ENCODE data around the gene GCNT2.
A peak's percentile ranks its signal among the peaks of the same experiment; 100 is the strongest.
"Not testable (repeated sequence)": the region's sequence is repeated elsewhere in the genome, so short reads cannot be mapped to it uniquely, and the experiment has no call there.

GCNT2 gene

DNA sequence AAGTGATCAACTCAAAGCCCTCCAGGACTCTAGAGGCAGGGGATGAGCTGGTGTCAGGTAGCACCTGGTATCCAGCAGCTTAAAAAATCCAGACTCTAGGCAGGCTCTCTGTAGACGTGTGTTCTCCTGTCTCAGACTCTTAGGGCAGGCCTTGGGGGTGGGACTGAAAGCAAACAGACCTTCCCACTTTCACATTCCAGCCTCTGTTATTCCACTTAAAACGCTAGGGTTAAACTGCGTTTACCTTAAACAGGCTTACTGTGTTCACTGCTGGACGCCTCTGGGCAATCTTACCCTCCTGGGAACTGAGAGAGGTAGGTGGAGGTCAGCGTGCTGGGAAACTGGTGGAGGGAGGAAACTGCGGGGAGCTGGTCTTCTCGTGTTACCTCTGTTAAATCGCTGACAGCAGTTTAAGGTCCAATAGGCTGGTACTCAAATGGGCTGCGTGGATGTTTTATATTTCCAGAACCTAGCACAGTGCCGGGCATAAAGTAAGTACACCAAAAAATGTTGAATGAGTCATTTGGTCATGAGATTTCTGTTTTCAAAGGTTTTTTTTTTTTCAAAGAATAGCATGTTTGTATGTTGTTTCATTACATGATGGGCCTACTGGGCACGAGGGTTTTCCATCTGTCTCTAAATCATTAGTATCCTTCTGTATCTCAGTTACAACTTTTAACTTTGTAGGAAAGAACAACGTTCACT is at the start of gene GCNT2:
Gene GCNT2, plus strand, starts transcription at position 248 of the 705 bp plus-strand sequence. CDS start 7,561 bp downstream, outside the sequence.
- DNase-seq: no peak

DNA sequence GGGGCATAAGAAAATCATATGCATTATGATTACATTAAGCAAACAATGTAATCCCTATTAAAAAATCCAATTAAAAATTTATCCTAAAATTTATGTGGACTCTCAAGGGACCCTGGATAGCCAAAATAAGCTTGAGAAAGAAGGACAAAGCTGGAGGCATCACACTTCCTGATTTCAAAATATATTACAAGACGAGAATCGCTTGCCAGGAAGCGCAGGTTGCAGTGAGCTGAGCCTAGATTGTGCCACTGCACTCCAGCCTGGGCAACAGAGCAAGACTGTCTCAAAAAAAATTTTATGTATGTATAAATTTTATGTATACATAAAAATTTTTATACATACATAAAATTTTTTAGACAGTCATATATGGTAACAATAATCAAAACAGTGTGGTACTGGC is 48.5 kb upstream of the GCNT2 start:
- DNase-seq: no peak

DNA sequence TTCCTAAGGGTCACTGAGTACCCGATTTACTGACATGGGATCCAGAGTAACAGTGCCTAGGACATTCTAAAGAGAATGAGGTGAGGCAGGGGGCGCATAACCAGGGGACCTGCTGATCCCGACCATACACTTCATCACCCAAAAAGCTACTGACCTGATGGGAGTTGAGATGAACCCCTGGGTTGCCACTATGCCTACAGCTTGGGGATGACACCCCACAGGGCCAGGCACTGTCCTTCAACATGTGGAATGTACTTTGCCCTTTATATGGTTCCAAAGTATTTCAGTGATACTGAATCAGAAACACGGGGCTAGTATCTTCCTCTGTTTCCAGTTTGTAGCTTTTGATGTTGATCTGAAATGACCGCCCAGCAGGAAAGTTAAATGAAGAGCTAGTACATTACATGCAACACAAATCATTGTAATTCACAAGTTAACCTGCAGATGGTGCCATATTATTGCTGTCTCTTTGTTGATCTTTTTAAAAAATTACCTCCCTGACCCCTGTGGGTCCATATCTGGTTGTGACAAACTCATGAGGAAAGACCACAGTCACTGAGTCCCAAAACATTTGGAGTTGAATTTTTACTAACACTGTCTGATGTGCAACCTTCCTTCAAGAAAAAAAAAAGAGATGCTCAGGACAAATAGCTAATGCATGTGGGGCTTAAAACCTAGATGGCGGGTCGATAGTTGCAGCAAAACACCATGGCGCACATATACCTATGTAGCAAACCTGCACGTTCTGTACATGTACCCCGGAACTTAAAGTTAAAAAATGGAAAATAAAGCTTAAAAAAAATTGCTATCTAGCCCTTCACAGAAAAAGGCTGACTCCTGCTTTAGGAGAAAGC is 42.7 kb upstream of the GCNT2 start:
- DNase-seq: no peak

DNA sequence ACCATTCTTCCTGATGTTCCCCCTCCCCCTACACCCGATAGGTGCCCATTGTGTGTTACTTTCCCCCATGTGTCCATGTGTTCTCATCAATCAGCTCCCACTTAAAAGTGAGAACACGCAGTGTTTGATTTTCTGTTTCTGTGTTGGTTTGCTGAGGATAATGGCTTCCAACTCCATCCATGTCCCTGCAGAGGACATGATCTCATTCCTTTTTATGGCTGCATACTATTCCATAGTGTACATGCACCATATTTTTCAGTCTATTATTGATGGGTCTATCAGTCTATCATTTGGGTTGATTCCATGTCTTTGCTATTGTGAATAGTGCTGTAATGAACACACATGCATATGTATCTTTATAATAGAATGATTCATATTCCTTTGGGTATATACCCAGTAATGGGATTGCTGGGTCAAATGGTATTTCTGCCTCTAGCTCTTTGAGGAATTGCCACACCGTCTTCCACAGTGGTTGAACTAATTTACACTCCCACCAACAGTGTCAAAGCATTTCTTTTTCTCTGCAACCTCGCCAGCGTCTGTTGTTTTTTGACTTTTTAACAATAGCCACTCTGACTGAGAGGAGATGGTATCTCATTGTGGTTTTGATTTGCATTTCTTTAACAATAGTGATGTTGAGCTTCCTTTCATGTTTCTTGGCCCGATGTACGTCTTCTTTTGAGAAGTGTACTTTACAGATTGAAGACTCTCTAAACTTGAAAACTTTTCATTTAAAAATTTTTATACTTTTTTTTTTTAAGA is 41.0 kb upstream of the GCNT2 start:
- no peak for DNase-seq

DNA sequence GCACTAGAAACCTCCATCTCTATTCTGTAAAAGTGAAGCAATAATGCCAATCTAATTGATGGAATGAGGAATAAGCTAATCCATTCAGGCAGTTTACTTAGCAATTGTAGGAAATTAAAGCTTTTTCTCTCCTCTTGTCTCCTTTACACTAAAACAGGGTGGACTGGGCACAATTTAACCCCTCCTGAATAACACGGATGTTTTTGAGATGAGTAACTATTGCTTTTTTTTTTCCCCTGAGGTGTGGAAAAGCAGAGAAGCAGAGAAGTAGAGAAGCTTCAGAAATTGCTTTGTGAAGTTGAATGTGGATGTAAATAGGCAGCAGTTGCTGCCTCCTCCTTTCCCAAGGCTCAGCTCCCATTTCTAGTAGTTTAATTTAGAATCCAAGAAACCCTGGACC is 40.0 kb upstream of the GCNT2 start:
- no peak for DNase-seq

DNA sequence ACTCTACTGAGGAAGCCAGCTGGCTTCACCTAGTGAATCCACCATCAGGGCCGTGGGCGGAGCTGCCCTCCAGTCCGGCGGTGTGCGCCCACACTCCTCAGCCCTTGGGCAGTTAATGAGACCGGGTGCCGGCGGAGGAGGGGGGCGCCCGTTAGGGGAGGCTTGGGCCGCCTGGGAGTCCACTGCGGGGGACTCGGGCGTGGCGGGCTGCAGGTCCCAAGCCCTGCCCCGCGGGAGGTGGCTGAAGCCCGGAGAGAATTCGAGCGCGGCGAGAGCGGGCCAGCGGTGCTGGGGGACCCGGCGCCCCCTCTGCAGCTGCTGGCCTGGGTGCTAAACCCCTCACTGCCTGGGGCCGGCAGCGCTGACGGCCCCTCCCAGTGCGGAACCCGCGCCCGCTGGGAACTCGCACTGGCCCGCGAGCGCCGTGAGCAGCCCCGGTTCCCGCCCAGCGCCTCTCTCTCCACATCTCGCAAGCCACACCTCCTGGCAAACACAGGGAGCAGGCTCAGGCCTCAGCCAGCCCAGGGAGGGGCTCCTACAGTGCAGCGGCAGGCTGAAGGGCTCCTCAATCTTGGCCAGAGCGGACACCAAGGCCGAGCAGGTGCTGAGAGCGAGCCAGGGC is 38.4 kb upstream of the GCNT2 start:
- no peak for DNase-seq

DNA sequence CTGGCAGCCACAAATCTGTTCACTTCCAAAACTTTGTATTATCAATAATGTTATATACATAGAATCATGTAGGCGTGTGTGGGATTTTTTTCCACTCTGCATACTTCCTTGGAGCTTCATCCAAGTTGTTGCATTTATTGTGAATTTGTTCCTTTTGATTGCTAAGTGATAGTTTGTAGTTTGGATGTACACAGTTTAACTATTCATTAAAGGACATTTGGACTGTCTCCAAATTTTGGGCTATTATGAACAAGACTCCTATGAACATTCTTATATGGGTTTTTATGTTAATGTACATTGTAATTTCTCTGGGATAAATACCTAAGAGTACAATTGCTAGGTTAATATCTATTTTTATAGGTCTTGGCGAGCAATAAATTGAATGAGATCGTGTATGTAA is 36.2 kb upstream of the GCNT2 start:
- no peak for DNase-seq

DNA sequence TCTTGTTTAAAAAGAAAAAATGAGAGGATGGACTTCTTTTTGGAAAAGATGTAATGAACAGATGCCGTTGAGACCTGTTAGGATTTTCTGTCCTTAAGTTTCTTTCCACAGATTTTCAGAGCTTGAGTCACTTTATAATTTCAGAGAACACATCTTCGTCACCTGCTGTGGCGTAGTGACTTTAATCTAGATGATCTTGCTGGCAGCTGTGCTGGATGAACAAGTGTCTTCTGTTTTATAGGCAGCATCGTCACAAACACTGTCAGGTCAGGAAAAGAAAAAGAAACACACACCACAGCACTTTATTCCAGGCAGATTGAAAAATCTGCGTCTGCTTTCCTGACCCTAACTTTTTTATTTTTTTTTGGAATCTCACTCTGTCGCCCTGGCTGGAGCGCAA is 35.7 kb upstream of the GCNT2 start:
- no peak for DNase-seq

DNA sequence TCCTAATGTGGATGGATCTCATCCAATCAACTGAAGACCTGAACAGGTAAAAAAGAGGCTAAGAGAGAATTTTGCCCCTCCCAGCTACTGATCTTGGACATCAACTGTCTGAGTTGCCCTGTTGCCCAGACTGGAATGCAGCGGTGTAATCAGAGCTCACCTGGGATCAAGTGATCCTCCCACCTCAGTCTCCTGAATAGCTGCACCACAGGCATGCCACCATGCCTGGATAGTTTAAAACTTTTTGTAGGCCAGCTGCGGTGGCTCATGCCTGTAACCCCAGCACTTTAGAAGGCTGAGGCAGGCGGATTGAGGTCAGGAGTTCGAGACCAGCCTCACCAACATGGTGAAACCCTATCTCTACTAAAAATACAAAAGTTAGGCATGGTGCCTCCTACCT is 34.9 kb upstream of the GCNT2 start:
- DNase-seq: no peak

DNA sequence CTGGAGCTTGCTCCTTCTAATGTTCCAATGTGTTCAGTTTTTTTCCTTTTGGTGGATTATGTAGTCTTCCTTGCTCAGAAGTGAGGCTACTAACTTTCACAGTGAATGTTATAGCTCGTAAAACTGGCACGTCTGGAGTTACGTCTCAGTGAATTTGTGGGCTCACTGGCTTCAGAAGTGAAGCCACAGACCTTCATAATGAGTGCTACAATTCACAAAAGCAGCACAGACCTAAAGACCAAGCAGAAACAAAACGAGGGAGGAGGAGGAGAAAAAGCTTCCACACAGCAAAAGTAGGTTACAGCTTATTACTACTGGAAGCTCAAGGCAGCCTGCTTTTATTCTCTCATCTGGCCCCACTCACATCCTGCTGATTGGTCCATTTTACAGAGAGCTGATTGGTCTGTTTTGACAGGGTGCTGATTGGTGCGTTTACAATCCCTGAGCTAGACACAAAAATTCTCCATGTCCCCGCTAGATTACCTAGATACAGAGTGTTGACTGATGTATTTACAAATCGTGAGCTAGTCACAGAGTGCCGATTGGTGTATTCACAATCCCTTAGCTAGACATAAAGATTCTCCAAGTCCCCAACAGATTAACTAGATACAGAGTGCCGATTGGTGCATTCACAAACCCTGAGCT is 34.1 kb upstream of the GCNT2 start:
- DNase-seq: not testable (repeated sequence)

DNA sequence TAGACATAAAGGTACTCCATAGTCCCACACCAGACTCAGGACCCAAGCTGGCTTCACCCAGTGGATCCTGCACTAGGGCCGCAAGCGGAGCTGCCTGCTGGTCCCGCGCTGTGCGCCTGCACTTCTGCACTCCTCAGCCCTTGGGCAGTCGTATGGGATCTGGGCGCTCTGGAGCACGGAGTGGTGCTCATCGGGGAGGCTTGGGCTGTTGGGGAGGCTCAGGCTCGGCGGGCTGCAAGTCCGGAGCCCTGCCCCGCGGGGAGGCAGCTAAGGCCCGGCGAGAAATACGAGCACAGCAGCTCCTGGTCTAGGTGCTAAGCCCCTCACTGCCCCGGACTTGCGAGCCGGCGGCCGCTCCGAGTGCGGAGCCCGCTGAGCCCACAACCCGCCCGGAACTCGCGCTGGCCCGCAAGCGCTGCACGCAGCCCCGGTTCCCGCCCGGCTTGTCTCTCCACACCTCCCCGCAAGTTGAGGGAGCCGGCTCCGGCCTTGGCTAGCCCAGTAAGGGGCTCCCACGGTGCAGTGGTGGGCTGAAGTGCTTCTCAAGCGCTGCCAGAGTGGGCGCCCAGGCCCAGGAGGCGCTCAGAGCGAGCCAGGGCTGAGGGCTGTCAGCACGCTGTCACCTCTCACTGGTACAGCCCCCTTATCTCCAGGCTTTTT is 33.4 kb upstream of the GCNT2 start:
- no peak for DNase-seq

DNA sequence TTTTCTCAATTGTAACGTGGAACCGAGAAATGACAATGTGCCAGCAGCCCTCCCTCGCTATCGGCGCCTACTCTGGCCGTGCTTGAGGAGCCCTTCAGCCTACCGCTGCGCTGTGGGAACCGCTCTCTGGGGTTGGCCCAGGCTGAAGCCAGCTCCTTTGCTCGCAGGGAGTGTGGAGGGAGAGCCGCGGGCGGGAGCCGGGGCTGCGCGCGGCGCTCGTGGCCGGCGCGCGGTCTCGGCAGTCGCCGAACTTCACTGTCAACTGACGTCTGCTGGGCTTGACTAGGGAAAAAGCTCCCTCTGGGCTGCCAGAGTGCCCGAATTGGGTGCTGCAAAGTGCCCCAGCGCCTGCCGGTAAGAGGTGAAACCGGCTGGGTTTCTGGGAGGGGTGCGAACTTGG is 29.7 kb upstream of the GCNT2 start:
- no peak for DNase-seq

DNA sequence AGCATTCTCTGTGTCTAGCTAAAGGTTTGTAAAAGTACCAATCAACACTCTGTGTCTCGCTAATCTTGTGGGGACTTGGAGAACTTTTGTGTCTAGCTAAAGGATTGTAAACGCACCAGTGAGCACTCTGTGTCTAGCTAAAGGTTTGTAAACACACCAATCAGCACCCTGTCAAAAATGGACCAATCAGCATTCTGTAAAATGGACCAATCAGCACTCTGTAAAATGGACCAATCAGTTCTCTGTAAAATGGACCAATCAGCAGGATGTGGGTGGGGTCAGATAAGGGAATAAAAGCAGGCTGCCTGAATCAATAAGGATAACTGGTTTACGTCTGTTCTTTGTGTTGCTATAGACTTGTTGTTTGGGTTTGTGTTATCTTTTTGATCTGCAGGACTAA is 29.2 kb upstream of the GCNT2 start:
- DNase-seq: not testable (repeated sequence)

DNA sequence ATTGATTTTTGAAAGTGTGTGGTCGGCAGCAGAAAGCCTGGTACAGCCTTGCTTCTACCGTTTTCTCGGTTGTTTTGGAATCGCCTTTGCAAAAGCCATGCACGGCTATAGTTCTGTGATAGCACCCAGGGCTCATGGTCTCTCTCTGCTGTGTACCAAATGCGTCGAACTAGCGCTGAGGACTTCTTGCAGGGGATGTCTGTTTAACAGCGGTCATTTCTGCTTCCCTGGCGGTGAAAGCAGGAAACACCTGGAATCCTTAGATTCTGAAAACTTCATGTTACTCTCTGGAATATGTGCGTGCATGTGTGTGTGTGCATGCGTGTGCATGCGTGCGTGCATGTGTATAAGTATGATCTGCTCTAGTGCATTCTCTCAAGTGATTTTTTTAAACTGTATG is 26.1 kb upstream of the GCNT2 start:
- DNase-seq: no peak

DNA sequence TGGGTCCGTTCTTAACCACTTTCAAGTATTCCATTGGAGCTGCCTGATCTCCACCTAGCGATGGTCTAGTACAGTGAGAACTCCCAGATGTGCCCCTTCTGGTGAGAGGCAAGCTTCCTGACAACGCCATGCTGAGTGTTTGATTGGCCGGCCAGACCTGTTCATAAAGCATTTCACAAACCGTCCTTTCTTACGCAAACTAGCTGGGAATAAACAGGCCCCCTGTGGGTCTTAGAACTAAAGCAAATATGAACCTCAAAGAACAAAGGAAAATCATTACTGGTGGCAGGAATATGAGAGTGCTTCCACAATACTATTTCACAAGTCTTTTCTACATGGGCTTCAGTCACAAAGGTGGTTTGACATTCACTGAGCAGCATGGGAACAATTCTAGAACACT is 15.6 kb upstream of the GCNT2 start:
- no peak for DNase-seq

DNA sequence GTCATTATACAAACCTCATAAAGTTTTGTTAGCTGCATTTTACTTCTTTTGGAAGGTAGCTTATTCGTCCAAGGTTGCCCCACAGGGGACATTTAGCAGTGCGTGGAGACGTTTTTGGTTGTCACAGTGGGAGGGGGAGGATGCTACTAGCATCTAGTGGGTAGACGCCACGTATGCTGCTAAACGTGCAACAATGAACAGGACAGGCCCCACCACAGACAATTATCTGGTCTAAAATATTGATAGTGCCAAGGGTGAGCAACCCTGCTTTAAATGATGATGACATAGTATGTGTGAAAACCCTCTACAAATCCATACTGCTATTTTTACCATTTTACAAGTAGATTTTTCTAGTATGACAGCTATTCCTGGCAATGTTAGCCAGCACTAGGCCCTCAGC is 13.9 kb upstream of the GCNT2 start:
- no peak for DNase-seq

DNA sequence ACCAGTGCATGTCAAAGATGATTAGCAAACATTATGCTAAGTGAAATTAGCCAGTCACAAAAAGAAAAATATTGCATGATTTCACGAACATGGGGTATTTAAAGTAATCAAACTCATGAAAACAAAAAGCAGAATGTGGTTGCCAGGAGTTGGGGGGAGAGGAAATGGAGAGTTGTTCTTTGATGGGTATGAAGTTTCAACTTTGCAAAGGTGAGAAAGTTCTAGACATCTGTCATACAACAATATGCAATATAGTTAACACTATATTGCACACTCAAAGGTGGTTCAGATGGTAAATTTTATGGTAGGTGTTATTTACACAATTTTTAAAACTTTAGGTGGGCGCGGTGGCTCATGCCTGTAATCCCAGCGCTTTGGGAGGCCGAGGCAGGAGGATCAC is 13.4 kb upstream of the GCNT2 start:
- no peak for DNase-seq

DNA sequence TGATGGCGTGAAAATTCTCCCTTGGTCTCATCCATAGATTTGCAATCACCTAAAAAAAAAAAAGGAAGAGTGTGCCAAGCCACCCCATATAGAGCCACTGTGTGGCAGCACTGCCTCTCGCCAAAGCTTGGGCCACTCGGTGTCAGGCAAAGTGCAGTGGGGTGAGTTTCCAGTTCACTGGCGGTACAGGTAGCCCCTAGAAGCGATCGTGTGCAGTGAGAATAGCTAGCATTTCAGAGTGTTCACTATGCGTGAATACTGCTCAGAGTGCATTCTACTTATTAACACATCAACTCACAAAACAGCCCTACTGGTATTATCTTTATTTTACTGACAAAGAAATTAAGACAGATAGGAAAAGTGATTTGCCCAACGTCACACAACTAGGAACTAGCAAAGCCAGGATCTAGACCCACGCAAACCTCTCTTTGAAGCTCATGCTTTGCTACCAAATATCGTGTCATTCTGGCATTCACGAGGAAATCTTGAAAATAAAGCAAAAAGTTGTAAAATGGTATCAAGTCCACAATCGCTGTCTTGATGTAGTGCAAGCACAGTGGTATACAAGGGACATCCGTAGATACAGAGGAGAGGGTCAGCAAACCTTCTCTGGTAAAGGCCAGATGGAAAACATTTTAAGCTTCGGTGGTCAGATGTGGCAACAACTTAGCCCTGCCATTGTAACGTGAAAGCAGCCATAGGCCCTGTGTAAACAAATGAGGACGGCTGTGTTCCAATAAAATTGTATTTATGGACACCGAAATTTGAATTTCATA is 10.4 kb upstream of the GCNT2 start:
- peak; percentile 36 for DNase-seq

DNA sequence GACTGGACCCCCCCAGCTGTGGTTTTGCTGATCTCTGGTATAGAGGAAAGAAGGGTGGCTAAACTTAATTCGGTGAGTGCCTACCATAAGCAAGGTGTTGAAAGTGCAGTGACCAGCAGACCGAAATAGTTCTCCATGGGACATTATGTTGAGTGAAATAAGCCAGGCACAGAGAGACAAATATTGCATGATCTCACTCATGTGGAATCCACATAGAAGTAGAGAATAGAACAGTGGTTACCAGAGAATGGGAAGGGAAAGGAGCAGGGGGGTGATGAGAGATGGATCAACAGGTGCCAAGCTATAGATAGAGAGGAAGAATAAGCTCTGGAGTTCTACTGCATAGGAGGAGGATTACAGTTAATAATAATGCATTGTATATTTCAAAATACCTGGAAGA is 9.7 kb upstream of the GCNT2 start:
- no peak for DNase-seq

DNA sequence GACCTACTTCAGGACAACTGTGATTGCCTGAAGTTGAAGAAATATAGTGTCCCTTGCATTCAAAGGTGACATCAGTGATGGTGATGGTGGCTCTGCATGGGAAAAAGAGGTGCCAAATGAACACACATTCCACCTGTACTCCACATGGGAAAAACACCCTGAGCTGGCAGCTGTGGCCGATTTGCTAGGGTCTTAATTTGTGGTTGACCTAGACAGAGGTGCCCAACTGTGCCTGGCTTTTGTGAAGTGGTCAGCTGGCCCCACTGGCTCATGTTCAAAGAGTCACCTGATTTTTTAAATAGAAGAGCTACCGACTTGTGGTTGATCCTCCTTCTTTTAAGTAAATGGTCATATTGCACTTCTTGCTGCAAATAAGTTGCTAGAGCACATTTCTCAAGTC is 7.6 kb upstream of the GCNT2 start:
- DNase-seq: no peak

DNA sequence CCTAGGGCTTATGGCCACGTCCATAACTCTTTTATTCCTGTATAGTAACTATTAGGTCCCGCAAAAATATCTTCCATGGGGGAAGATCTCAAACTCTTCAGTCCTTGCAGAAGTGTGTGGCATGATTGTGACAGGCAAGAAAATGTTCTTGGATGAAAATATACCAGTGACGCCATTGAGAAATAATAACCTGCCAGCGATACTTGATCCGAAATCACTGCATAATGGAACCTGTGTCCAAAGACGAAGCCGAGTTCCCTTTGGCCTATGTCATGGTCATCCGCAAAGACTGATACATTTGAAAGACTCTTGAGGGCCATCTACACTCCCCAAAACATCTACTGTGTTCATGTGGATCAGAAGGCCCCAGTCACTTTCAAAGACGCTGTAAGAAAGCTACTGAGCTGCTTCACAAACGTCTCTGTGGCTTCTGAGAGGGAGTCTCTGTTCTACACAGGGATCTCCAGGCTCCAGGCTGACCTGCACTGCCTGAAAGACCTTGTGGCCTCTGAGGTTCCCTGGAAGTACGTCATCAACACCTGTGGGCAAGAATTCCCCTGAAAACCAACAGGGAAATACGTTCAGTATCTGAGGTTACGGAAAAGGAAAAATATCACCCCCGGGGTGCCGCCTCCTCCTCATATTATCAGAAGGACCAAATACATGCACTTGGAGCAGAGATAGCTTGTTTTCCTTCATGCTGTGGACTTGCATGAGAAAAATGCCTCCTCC is 6.9 kb upstream of the GCNT2 start:
- no peak for DNase-seq

Data from CD4-positive, alpha-beta T cell treated with Interleukin-17A for 4 hours (primary cell).